SK-N-SH (cell line): ENCODE results near the gene PRR11. TPM values are rescaled to one million over a fixed set of nuclear protein-coding genes. Genes with fewer than 3 reads are reported as not detected.

Experiments
- CTCF ChIA-PET: fragments of 300-600, 350-600 bp; formaldehyde crosslinking; extraction: SDS; loops from one replicate; lab custom pipeline; 2021; lab: Yijun Ruan, JAX
- POLR2A ChIA-PET: fragments of 350-600 bp; sonication (Branson Sonifier 250); formaldehyde crosslinking; extraction: SDS; loops from one replicate; lab custom pipeline; 2020; ENCODE audit warnings: antibody characterized with exemption, inconsistent platforms; lab: Yijun Ruan, JAX
- DNase-seq: peaks from one replicate; pipeline ENCODE4 v3.0.0; 2012
- H2AFZ ChIP-seq: fragments of 200-600 bp; sonication (generic); 2 replicates; pipeline ENCODE4 v1.8.1; 2016; ENCODE audit warnings: antibody characterized with exemption, mild to moderate bottlenecking, low read depth
- H3F3A ChIP-seq: fragments of 200-600 bp; sonication (generic); replicated peaks from 2 replicates; pipeline ENCODE3; 2016; ENCODE audit warnings: antibody characterized with exemption, mild to moderate bottlenecking; ENCODE audit not compliant: insufficient read depth
- H3K27ac ChIP-seq, 2 experiments: fragments of 200-500 bp in 1 of 2; fragments of 200-600 bp in 1 of 2; sonication (Bioruptor generic) in 1 of 2; sonication (generic), shearing (Covaris generic) in 1 of 2; 2 replicates each; pipeline versions ENCODE4 v1.5.1 to v1.6.1; 2014 to 2016; ENCODE audit warnings: low read depth in 2 of 2, inconsistent platforms in 1 of 2, low read length in 1 of 2, mild to moderate bottlenecking in 1 of 2, mixed read lengths in 1 of 2
- H3K27me3 ChIP-seq: fragments of 200-600 bp; sonication (generic), shearing (Covaris generic); 2 replicates; pipeline ENCODE4 v1.6.1; 2016; ENCODE audit warnings: mixed run types; ENCODE audit not compliant: insufficient read depth
- H3K36me3 ChIP-seq, 2 experiments: fragments of 200-500 bp in 1 of 2; fragments of 200-600 bp in 1 of 2; sonication (Bioruptor generic) in 1 of 2; sonication (generic) in 1 of 2; replicated peaks in 1 of 2; 2 replicates each; pipeline versions ENCODE3 to v1.5.1; 2014 to 2016; ENCODE audit warnings: low read length in 1 of 2, mild to moderate bottlenecking in 1 of 2; ENCODE audit not compliant: insufficient read depth in 2 of 2, control insufficient read depth in 1 of 2
- H3K4me1 ChIP-seq, 2 experiments: fragments of 200-500 bp in 1 of 2; fragments of 200-600 bp in 1 of 2; sonication (Bioruptor generic) in 1 of 2; sonication (generic), shearing (Covaris generic) in 1 of 2; 2 replicates each; pipeline versions ENCODE4 v1.5.1 to v1.6.1; 2014 to 2016; ENCODE audit warnings: low read depth in 1 of 2, low read length in 1 of 2, mixed run types in 1 of 2; ENCODE audit not compliant: insufficient read depth in 2 of 2, control insufficient read depth in 1 of 2
- H3K4me2 ChIP-seq: fragments of 200-600 bp; sonication (generic), shearing (Covaris generic); 2 replicates; pipeline ENCODE4 v1.6.1; 2017; ENCODE audit warnings: mixed run types
- H3K4me3 ChIP-seq, 2 experiments: fragments of 200-500 bp in 1 of 2; fragments of 200-600 bp in 1 of 2; sonication (Bioruptor generic) in 1 of 2; sonication (generic), shearing (Covaris generic) in 1 of 2; 2 replicates each; pipeline versions ENCODE4 v1.5.1 to v1.8.1; 2014 to 2016; ENCODE audit warnings: low read depth in 2 of 2, inconsistent platforms in 1 of 2, low read length in 1 of 2, mild to moderate bottlenecking in 1 of 2, mixed read lengths in 1 of 2, moderate library complexity in 1 of 2
- H3K79me2 ChIP-seq: fragments of 200-600 bp; sonication (generic); 2 replicates; pipeline ENCODE4 v1.8.1; 2017; ENCODE audit warnings: mild to moderate bottlenecking; ENCODE audit not compliant: insufficient read depth
- H3K9ac ChIP-seq: fragments of 200-600 bp; sonication (generic); 2 replicates; pipeline ENCODE4 v1.6.1; 2017; ENCODE audit warnings: mixed run types
- H3K9me2 ChIP-seq: fragments of 200-600 bp; sonication (generic); 2 replicates; pipeline ENCODE4 v1.6.1; 2017; ENCODE audit warnings: mixed run types
- H3K9me3 ChIP-seq: fragments of 200-600 bp; sonication (generic); 2 replicates; pipeline ENCODE4 v1.6.1; 2017; ENCODE audit warnings: mixed run types, mild to moderate bottlenecking, moderate library complexity
- H4K20me1 ChIP-seq: fragments of 200-600 bp; sonication (generic); 2 replicates; pipeline ENCODE4 v1.6.1; 2017; ENCODE audit warnings: mild to moderate bottlenecking, mixed run types; ENCODE audit not compliant: insufficient read depth
- CHD2 ChIP-seq: fragments of 150-350 bp; IDR thresholded peaks from 2 replicates; pipeline ENCODE4 v1.6.1; 2018; ENCODE audit warnings: low read length; ENCODE audit not compliant: partially characterized antibody
- CTCF ChIP-seq: fragments of 200-600 bp; sonication (generic); IDR thresholded peaks from 2 replicates; pipeline ENCODE4 v1.6.1; 2017; ENCODE audit warnings: antibody characterized with exemption, mild to moderate bottlenecking, moderate library complexity
- ELF1 ChIP-seq: IDR thresholded peaks from 2 replicates; pipeline ENCODE4 v1.4.0; 2012
- EZH2phosphoT487 ChIP-seq: fragments of 200-600 bp; sonication (generic); IDR thresholded peaks from 2 replicates; pipeline ENCODE4 v1.6.1; 2017; ENCODE audit warnings: low read depth, mixed run types, mild to moderate bottlenecking, antibody characterized with exemption, moderate library complexity, borderline replicate concordance
- FOXJ3 ChIP-seq: sonication (generic); formaldehyde crosslinking; IDR thresholded peaks from 2 replicates; pipeline ENCODE4 v1.5.1; 2020; ENCODE audit warnings: mild to moderate bottlenecking, missing genetic modification reagents
- FOXM1 ChIP-seq: IDR thresholded peaks from 2 replicates; pipeline ENCODE4 v1.4.0; 2012; ENCODE audit warnings: low read depth, mild to moderate bottlenecking
- GABPA ChIP-seq: IDR thresholded peaks from 2 replicates; pipeline ENCODE4 v1.4.0; 2012; ENCODE audit warnings: low read depth, mild to moderate bottlenecking
- GATA2 ChIP-seq: sonication (generic); formaldehyde crosslinking; IDR thresholded peaks from 2 replicates; pipeline ENCODE4 v1.5.0; 2020; ENCODE audit warnings: mild to moderate bottlenecking, missing genetic modification reagents
- JUND ChIP-seq: IDR thresholded peaks from 2 replicates; pipeline ENCODE4 v1.4.0; 2012
- MAX ChIP-seq: IDR thresholded peaks from 2 replicates; pipeline ENCODE4 v1.4.0; 2012; ENCODE audit warnings: low read depth
- MEF2A ChIP-seq: IDR thresholded peaks from 2 replicates; pipeline ENCODE4 v1.4.0; 2012; ENCODE audit warnings: low read depth, borderline replicate concordance
- MXI1 ChIP-seq: IDR thresholded peaks from 2 replicates; pipeline ENCODE4 v1.6.1; 2012; ENCODE audit warnings: mild to moderate bottlenecking, low read depth, low read length, improper control_type of control experiment
- NRF1 ChIP-seq: IDR thresholded peaks from 2 replicates; pipeline ENCODE4 v1.6.1; 2012; ENCODE audit warnings: low read depth, mild to moderate bottlenecking, low read length
- PBX3 ChIP-seq: IDR thresholded peaks from 2 replicates; pipeline ENCODE4; 2012
- POLR2AphosphoS5 ChIP-seq: IDR thresholded peaks from 2 replicates; pipeline ENCODE4 v1.6.1; 2012; ENCODE audit warnings: low read depth, low read length
- REST ChIP-seq: IDR thresholded peaks from 2 replicates; pipeline ENCODE4 v1.6.1; 2012; ENCODE audit warnings: mild to moderate bottlenecking, low read depth, low read length, moderate library complexity
- RFX5 ChIP-seq: IDR thresholded peaks from 2 replicates; pipeline ENCODE4 v1.6.1; 2012; ENCODE audit warnings: mild to moderate bottlenecking, improper control_type of control experiment, low read length
- SIN3A ChIP-seq: IDR thresholded peaks from 2 replicates; pipeline ENCODE4 v1.6.1; 2012; ENCODE audit warnings: low read depth, mild to moderate bottlenecking, low read length, moderate library complexity, borderline replicate concordance
- TAF1 ChIP-seq: IDR thresholded peaks from 2 replicates; pipeline ENCODE4 v1.6.1; 2012; ENCODE audit warnings: low read depth, mild to moderate bottlenecking, low read length, moderate library complexity, borderline replicate concordance
- TCF12 ChIP-seq: IDR thresholded peaks from 2 replicates; pipeline ENCODE4 v1.4.0; 2012
- USF1 ChIP-seq: IDR thresholded peaks from 2 replicates; pipeline ENCODE4 v1.4.0; 2012; ENCODE audit warnings: low read depth, borderline replicate concordance
- USF2 ChIP-seq: fragments of 150-350 bp; IDR thresholded peaks from 2 replicates; pipeline ENCODE4 v1.6.1; 2017; ENCODE audit warnings: antibody characterized with exemption, low read length, low read depth, borderline replicate concordance
- YY1 ChIP-seq: IDR thresholded peaks from 2 replicates; pipeline ENCODE4 v1.4.0; 2012; ENCODE audit warnings: low read depth, mild to moderate bottlenecking
- WGBS: methylation state at CpG from one replicate; pipeline ENCODE4 v1.1.6; 2017; ENCODE audit warnings: low lambda C conversion rate; 5-methylcytosine and 5-hydroxymethylcytosine counted together
- polyA plus RNA-seq, 3 experiments: library from polyadenylated mRNA; depleted of rRNA; stranded (reverse); fragments of >200 nt; gene quantifications; 2 replicates each; pipeline ENCODE4 v1.2.3, GENCODE V29; 2012

The PRR11 gene
- polyA plus RNA-seq, 1 of the 3 experiments (the other 2 are of a cell fraction): 25.8 TPM

- Histone ChIP-seq H3K36me3 (no peaks in the 10 kb centered on the region), H3K4me3 (peak within 1 kb of the TSS; percentile 72 to 92), H3K4me1 (no peaks in the 10 kb centered on the region; a peak in 1 of 4 replicates), H3K27ac (peak within 1 kb of the TSS; percentile 56 to 88; a peak in 3 of 4 replicates), H3K79me2 (no peaks in the 10 kb centered on the region), H3K9me3 (no peaks in the 10 kb centered on the region), H2AFZ (peak within 1 kb of the TSS; percentile 100), H3K9me2 (no peaks in the 10 kb centered on the region), H3K9ac (peak within 1 kb of the TSS; percentile 76), H3K4me2 (peak within 1 kb of the TSS; percentile 98), H3F3A (peaks cover 16% of the 10 kb centered on the region), H4K20me1 (no peaks in the 10 kb centered on the region), H3K27me3 (no peaks in the 10 kb centered on the region)
- DNase-seq: peak; percentile 99
- POLR2A ChIA-PET: interaction anchor here (0.9 to 1.3 kb wide), 2 partner anchors 11 to 22 kb away, joined by 3 to 15 read pairs; partner anchors contain the start of gene SMG8
- 1% methylated on average over 32 of the region's 60 CpGs for WGBS
- CTCF ChIA-PET: interaction anchor here (0.7 to 2.6 kb wide), 17 partner anchors 10 to 299 kb away, joined by 3 to 26 read pairs (median 4); partner anchors contain the start of genes PRR11, SKA2 and SMG8
- TF ChIP-seq CHD2: peak; percentile 7
- no peak for TF ChIP-seq EZH2phosphoT487
- 0 out of 2 replicates have a peak, but pooled peaks have one; percentile 48 for TF ChIP-seq FOXJ3
- peak; percentile 96 for TF ChIP-seq NRF1
- peak; percentile 87 for TF ChIP-seq POLR2AphosphoS5
- TF ChIP-seq RFX5: peak; percentile 45; the same call in 1 of the 2 replicates
- no peak for TF ChIP-seq GABPA
- peak; percentile 71 for TF ChIP-seq CTCF
- no peak for TF ChIP-seq USF1
- TF ChIP-seq TCF12: no peak
- TF ChIP-seq FOXM1: no peak
- no peak for TF ChIP-seq PBX3
- TF ChIP-seq TAF1: no peak; the same call in 1 of the 2 replicates
- TF ChIP-seq MAX: no peak
- no peak for TF ChIP-seq YY1
- no peak for TF ChIP-seq JUND
- no peak for TF ChIP-seq GATA2 (CRISPR knock-in tag)
- no peak for TF ChIP-seq ELF1
- TF ChIP-seq USF2: no peak
- no peak for TF ChIP-seq REST
- TF ChIP-seq MEF2A: no peak
- TF ChIP-seq SIN3A: peak; percentile 63; the same call in 1 of the 2 replicates
- peak; percentile 61; the same call in 1 of the 2 replicates for TF ChIP-seq MXI1
Measured at GRCh38 chr17:59220328-59221158, 65.0 kb downstream of the PRR11 start, which contains the start of gene GDPD1. Gene GDPD1, plus strand, starts transcription at chr17:59220511. Its CDS starts 99 bp downstream, at chr17:59220610.
